K562 (cell line): ENCODE measurements around the gene POU2F3. TPM values are rescaled to one million over a fixed set of nuclear protein-coding genes. Genes with fewer than 3 reads are reported as not detected.

Experiments
- ATAC-seq: fragments of 200-7000 bp; cut with Tn5 transposase; 3 replicates; pipeline ENCODE4 v1.9.1; 2020; ENCODE audit warnings: moderate library complexity
- BruUV-seq: library from RNA; stranded (reverse); fragments of 400-500 nt; replicated peaks from 2 replicates; lab custom pipeline; 2021; lab: Mats Ljungman, UMichigan
- CTCF ChIA-PET: fragments of 300-600 bp; formaldehyde crosslinking; extraction: SDS; loops from one replicate; lab custom pipeline; 2021; ENCODE audit warnings: low intra/inter-chr PET ratio; lab: Yijun Ruan, JAX
- POLR2A ChIA-PET: fragments of 300-600, 350-650 bp; sonication (Branson Sonifier 250); formaldehyde crosslinking; extraction: SDS; loops from one replicate; lab custom pipeline; 2021; ENCODE audit warnings: antibody characterized with exemption, inconsistent platforms; lab: Yijun Ruan, JAX
- DNase-seq, 4 experiments: peaks; one replicate each; pipeline versions ENCODE4 v3.0.0 to v3.0.0-alpha.2; 2011 to 2018; ENCODE audit warnings: low spot score in 3 of 4, mixed read lengths in 3 of 4; ENCODE audit errors: extremely low read depth in 1 of 4
- FAIRE-seq: peaks from 2 replicates; lab custom pipeline; 2011; peaks lifted over from hg19 to GRCh38; lab: Jason Lieb, UNC
- H2AFZ ChIP-seq: 2 replicates; pipeline ENCODE4 v1.6.0; 2011; ENCODE audit warnings: low read depth, low read length, control low read depth, inconsistent platforms
- H3K27ac ChIP-seq: fragments of 200-600 bp; 3 replicates; pipeline ENCODE4 v1.8.0; 2011; ENCODE audit warnings: low read depth, mild to moderate bottlenecking, control low read depth, inconsistent platforms, low read length, moderate library complexity, mixed read lengths; ENCODE audit errors: extremely low read depth
- H3K27me3 ChIP-seq, 2 experiments: fragments of 300-600 bp in 1 of 2; 2 replicates in 1 of 2; 3 replicates in 1 of 2; pipeline versions ENCODE4 v1.6.0 to v1.8.0; 2011; ENCODE audit warnings: inconsistent platforms in 2 of 2, low read length in 2 of 2, mild to moderate bottlenecking in 1 of 2, mixed read lengths in 1 of 2, moderate library complexity in 1 of 2; ENCODE audit not compliant: control insufficient read depth in 2 of 2, insufficient read depth in 2 of 2
- H3K36me3 ChIP-seq: fragments of 300-600 bp; 3 replicates; pipeline ENCODE4 v1.8.0; 2011; ENCODE audit warnings: mild to moderate bottlenecking, low read length, inconsistent platforms; ENCODE audit not compliant: control insufficient read depth, insufficient read depth
- H3K4me1 ChIP-seq, 2 experiments: fragments of 200-600 bp in 1 of 2; replicated peaks in 1 of 2; 2 replicates in 1 of 2; 3 replicates in 1 of 2; pipeline versions ENCODE4 v1.5.1 to v1.8.0; 2011; ENCODE audit warnings: inconsistent platforms in 2 of 2, low read length in 2 of 2, mild to moderate bottlenecking in 1 of 2, mixed read lengths in 1 of 2, moderate library complexity in 1 of 2; ENCODE audit not compliant: control insufficient read depth in 2 of 2, insufficient read depth in 2 of 2
- H3K4me2 ChIP-seq: 2 replicates; pipeline ENCODE4 v1.6.1; 2011; ENCODE audit warnings: low read length, control low read depth, inconsistent platforms, mixed read lengths; ENCODE audit not compliant: insufficient read depth
- H3K4me3 ChIP-seq: fragments of 200-600 bp; sonication (generic), shearing (Covaris generic); 2 replicates; pipeline ENCODE4 v1.5.1; 2016; ENCODE audit warnings: control low read depth, inconsistent platforms
- H3K79me2 ChIP-seq: fragments of 200-600 bp; 3 replicates; pipeline ENCODE4 v1.8.0; 2011; ENCODE audit warnings: low read length, inconsistent platforms; ENCODE audit not compliant: control insufficient read depth, insufficient read depth
- H3K9ac ChIP-seq, 2 experiments: 2 replicates each; pipeline versions ENCODE4 v1.6.0 to v1.6.1; 2011; ENCODE audit warnings: low read depth in 2 of 2, low read length in 2 of 2, control low read depth in 1 of 2, inconsistent platforms in 1 of 2, mild to moderate bottlenecking in 1 of 2, mixed read lengths in 1 of 2; ENCODE audit not compliant: insufficient read depth in 1 of 2
- H3K9me1 ChIP-seq: one replicate; pipeline ENCODE4 v1.6.0; 2011; ENCODE audit warnings: inconsistent platforms, mild to moderate bottlenecking, low read length, moderate library complexity; ENCODE audit not compliant: control insufficient read depth, insufficient read depth
- H3K9me3 ChIP-seq: replicated peaks from 2 replicates; pipeline ENCODE4 v1.5.1; 2011; ENCODE audit warnings: low read depth, low read length, inconsistent platforms; ENCODE audit not compliant: control insufficient read depth, insufficient read depth
- H4K20me1 ChIP-seq: replicated peaks from 2 replicates; pipeline ENCODE4 v1.6.1; 2011; ENCODE audit warnings: low read length, inconsistent platforms, mixed read lengths; ENCODE audit not compliant: control insufficient read depth, insufficient read depth
- EHMT2 ChIP-seq: fragments of 450-650 bp; IDR thresholded peaks from 2 replicates; pipeline ENCODE4 v1.6.1; 2018; ENCODE audit warnings: antibody characterized with exemption
- ESRRB ChIP-seq: fragments of 250-450 bp; sonication (Bioruptor Pico); IDR thresholded peaks from 2 replicates; pipeline ENCODE4 v1.5.0; 2020; ENCODE audit warnings: mild to moderate bottlenecking, moderate library complexity, borderline replicate concordance
- MTA3 ChIP-seq: fragments of 450-650 bp; formaldehyde crosslinking; IDR thresholded peaks from 2 replicates; pipeline ENCODE4 v1.6.1; 2017; ENCODE audit warnings: mild to moderate bottlenecking, borderline replicate concordance
- UBTF ChIP-seq, 2 experiments: IDR thresholded peaks; 2 replicates each; pipeline ENCODE4 v1.6.1; 2012; ENCODE audit warnings: improper control_type of control experiment in 2 of 2, low read depth in 2 of 2, low read length in 2 of 2, borderline replicate concordance in 1 of 2
- ZNF12 ChIP-seq: sonication (generic); formaldehyde crosslinking; IDR thresholded peaks from 2 replicates; pipeline ENCODE4 v1.4.0; 2020; ENCODE audit warnings: mild to moderate bottlenecking, missing genetic modification reagents
- ZNF398 ChIP-seq: fragments of 250-450 bp; sonication (Bioruptor Pico); IDR thresholded peaks from 2 replicates; pipeline ENCODE4 v1.8.0; 2021; ENCODE audit warnings: moderate library complexity, mild to moderate bottlenecking, inconsistent platforms
- WGBS: fragments of 100-300 bp; shearing (Covaris generic); methylation state at CpG from one replicate; pipeline ENCODE4 v1.1.6; 2016; ENCODE audit warnings: low coverage, mixed read lengths; ENCODE audit not compliant: insufficient coverage; ENCODE audit errors: missing lambda C conversion rate; 5-methylcytosine and 5-hydroxymethylcytosine counted together
- in situ Hi-C: fragments of 300-500 bp; cut with MboI; formaldehyde crosslinking; loops from 4 replicates; pipeline ENCODE4 v1.15.0; 2018; ENCODE audit warnings: inconsistent platforms, mixed read lengths
- intact Hi-C: fragments of 100-400 bp; cut with micrococcal nuclease; formaldehyde crosslinking; loops from 2 replicates; pipeline ENCODE4 v1.14.2; 2022
- polyA plus RNA-seq, 8 experiments: library from polyadenylated mRNA; depleted of rRNA in 4 of 8; stranded (reverse) in 5 of 8; unstranded in 3 of 8; fragments of >200 nt; fragmentation: Nextera tagmentation in 2 of 8; fragmentation: Illumina TruSeq in 1 of 8; extraction: Ambion mirVana in 2 of 8; extraction: Trizol in 1 of 8; gene quantifications; 2 replicates each; pipeline versions ENCODE4 v1.2.1 to v1.2.3, GENCODE V29; 2011 to 2014; ENCODE audit warnings: inconsistent platforms in 1 of 8, missing spikeins in 1 of 8
- total RNA-seq, 7 experiments: library from RNA; depleted of rRNA in 6 of 7; stranded (reverse); fragments of >200 nt in 6 of 7; fragmentation: Illumina TruSeq in 2 of 7; extraction: Trizol in 2 of 7; gene quantifications; 2 replicates each; pipeline versions ENCODE4 v1.2.1 to v1.2.3, GENCODE V29; 2011 to 2021; ENCODE audit warnings: low replicate concordance in 1 of 7

Gene POU2F3
- total and polyA plus RNA-seq, 9 of the 15 experiments (the other 6 are each of a cell fraction or from before 2014, with no cell fraction given): not detected

GRCh38 chr11:120194166-120194565 lies 45.8 kb upstream of the POU2F3 start:
- Histone ChIP-seq H3K4me2 (no peak overlapping the region), H3K36me3 (no peaks in the 10 kb centered on the region), H3K4me3 (no peak overlapping the region), H3K27ac (no peak overlapping the region), H3K4me1 (peaks cover 6% of the 10 kb centered on the region in 2 experiments; a peak in 2 of 5 replicates), H3K9ac (no peak overlapping the region), H3K9me3 (no peaks in the 10 kb centered on the region), H4K20me1 (peaks cover 7% of the 10 kb centered on the region; the same call in 1 of the 2 replicates), H2AFZ (no peak overlapping the region), H3K27me3 (peaks cover 32 to 80% of the 10 kb centered on the region in 2 experiments), H3K79me2 (no peaks in the 10 kb centered on the region), H3K9me1 (no peaks in the 10 kb centered on the region)
- no peak for TF ChIP-seq ZNF398 (CRISPR knock-in tag)
- TF ChIP-seq ESRRB: no peak
- no peak for TF ChIP-seq MTA3
- no peak for TF ChIP-seq EHMT2
- no peak for TF ChIP-seq UBTF (IDR thresholded peaks at IDR 0.05; ENCODE audit: borderline replicate concordance in 1 of 2, low read depth in 2 of 2, low read length in 2 of 2)
- TF ChIP-seq ZNF12 (CRISPR knock-in tag): no peak
- 4% methylated on average over 4 of the region's 4 CpGs for WGBS
- ATAC-seq (no peak), DNase-seq (no peak), FAIRE-seq (no peak)
- no TSS peak for BruUV-seq
- CTCF ChIA-PET: no interaction called here
- intact Hi-C loops: no loop called here
- in situ Hi-C loops: no loop called here
- POLR2A ChIA-PET: interaction anchor here (1.6 kb wide), 1 partner anchor 18 kb away, joined by 8 read pairs; no protein-coding TSS in a partner anchor
